ENCODE results near the gene RASD1.

The RASD1 gene

DNA sequence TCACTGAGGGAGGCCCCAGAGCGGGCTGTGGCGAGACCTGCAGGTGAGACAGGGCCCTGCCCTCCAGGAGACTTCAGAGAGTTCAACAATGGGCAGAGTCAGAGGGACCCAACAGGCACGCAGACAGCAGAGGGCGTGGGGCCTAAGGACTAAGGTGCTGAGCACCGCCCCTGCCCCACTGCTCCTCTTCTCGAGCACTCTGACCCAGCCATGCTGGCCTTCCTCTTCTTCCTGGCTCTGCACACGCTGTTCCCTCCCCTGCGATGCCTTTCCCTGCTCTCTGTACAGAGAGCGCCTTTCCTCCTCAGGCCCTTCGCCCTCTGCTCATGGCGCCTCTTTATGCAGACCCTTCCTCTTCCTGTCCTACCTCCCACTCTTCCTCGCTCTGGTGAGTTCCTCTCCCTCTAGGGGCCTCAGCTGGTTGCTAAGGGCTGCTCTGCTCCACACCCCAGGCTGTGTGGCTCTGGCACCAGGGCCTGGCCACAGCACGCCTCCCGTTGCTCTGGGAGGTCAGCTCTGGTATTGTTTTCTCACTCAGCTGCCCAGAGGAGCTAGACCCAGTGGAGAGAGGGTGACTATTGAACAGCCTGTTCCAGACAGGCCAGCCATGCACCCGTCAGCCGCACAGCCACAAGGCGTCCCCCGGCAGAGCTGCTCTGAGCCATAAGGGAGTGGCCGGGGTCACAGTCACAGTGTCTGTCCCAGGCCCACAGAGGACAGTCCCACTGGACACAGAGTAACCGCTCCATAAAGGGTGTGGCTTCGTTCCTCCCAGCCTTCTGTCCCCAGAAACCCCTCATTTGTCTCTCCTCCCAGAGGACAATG is 13.6 kb upstream of the RASD1 start:
- no peak for DNase-seq

DNA sequence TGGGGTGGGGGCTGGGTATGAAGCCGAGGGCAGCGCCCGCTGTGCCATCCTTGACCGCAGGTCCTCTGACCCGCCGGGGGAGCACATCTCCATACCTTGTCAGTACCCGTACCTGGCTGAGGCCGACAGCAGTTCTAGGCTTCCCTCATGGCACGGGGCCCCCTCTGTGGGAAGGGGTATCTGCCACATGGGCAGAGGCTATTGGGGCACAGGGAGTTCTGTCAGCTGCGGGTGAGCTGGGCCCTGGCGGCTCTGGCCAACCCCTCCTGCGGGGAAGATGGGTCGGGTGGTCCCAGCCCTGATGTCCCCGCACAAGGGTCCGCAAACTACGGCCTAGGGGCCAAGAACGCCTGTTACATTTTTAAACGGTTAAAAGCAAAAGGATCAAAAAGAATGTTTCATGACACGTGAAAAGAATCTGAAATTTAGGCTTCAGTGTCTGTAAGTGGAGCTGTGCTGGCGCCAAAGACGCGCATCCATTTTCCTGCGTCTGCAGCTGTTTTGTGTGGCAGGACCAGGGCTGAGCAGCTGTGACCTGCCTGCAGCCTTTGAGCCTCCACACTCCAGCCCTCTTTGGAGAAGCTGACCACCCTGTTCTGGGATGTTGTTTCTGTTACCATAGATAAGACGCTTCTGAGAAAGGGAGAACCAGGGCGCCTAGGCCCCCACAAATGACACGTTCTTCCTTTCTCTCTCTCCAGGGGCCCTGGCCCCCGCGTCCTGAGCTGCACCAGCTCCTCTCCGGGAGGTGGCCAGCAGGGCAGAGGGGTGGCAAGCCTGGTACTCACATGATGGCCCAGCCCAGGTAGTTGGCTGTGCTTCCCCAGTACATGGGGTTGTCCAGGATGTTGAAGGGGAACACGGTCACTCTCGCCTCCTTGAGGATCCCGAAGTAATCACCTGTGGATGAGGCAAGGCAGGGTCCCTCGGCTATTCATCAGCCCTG is 12.7 kb upstream of the RASD1 start:
- DNase-seq: no peak

DNA sequence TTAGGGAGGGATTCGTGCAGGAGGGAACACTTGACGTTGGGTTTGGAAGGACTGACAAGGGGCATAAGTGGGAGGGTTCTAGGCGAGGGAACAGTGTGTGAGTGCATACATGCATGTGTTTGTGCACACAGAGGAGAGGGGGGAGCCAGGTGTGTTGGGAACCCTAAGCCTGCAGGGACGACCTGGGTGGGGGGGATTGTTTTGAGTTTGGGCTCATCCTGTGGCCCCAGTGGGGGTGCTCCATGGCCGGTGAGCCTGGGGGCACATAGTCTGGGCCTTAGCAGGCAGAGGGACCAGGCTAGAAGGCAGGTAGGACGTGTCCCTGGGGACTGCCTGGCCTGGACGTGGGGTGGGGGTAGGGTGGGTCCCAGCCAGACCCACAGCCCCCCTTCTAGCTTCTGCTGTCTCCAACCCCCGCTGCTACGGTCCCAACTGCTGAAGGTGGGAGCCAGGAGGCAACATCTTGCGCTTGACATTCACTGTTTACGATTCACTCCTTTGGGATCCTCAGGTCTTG is 11.9 kb upstream of the RASD1 start:
- no peak for DNase-seq

DNA sequence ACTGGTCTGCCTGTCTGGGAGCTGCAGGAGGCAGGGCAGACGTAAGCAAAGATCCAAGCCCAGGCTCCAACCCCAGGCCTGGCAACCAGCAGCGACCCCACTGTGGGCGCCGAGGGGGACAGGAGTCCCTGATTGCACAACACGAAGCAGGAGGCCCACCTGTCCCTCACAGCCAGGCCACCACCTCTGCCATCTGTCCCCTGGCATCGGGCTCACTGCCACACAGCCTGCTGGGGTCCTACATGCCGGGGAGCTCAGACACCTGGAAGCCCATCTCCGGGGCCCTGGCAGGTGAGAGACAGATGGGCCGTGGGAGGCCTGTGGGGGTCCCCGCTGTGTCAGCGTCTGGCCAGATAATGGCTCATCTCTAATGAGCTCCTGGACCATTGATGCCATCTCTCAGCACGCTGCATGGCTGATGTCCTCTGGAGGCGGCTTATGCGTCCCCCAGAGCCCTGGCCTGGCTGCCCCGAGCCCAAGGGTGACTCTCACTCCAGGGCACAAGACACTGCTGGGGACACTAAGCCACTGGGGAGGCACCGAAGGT is 11.3 kb upstream of the RASD1 start:
- DNase-seq: peak in 1 of 3 experiments; percentile 61

DNA sequence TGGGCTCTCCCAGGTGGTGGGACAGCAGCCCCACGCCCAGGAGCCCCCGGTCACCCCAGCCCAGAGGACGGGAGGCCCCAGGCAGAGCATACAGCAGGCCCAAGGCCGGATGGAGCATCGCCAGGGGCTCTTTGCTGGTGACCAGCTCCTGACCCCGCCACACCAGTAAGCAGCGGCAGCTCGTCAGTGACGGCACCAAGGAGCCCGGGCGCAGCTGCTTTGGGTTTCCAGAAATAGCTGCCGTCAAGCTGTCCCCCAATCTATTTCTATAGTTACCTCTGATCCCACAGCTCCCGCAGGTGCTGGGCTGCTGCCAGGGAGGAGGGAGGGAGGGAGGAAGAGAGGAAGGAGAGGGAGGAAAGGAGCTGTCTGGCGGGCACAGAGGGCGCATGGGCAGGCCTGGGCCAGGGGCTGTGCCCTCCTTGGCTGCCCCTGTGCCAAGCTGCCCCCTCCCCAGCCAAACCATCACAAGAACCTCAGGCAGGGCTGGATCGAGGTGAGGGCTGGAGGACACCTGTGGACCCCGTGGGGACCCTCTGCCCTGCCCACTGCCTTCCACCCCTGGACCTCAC is 10.8 kb upstream of the RASD1 start:
- peak in 2 of 3 experiments; percentile 59 to 85 for DNase-seq

DNA sequence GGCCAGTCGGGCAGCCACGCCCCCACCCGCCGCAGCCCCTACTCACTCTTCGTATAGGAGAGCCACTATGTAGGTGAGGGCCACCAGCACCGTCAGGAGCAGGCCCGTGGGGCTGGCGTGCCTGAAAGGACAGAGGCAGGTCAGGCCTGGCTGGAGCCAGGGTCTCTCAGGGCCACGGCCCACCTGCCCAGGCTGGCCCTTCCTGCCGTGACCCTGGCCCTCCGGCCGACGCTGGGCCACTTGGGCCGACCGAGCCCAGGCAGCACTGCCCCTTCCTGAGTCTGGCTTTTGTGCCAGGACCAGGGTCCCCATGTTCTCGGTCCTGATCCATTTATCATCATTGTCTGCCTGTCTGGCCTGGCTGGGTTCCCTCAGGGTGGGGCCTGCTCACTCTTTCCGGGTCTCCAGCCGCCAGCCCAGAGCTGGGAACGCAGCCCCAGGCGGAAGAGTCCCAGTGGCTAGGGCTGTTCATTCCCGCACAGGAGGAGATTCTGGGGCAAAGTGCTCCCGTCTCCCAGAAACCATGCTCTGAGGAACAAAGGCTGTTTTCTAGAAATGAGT is 10.1 kb upstream of the RASD1 start:
- DNase-seq: no peak

DNA sequence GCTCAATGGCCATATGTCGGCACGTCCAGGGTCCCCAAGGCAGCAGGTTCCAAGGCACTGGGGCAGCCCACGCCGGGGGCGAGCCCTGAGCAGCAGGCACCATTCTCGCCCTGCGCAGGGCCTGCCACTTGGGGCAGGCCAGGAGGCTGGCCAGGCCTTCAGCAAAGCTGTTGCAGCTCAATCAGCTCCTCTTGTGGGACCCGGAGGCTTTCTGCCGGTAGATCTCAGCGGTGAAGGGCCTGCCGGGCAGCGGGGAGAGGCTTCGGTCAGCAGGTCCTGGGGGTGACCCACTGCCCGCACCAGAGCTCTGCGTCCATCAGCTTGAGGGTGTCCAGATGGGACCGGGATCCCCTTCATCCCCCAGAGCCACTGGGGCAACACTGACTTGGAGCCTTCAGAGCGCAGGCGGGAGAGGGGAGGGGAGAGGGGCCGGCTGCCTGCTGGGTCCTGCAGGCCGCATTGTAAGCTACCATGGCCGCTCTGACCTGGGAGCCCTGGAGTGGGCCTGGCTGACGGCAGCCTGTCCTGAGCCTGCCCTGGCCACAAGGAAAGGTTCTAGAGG is 9.5 kb upstream of the RASD1 start:
- no peak for DNase-seq

DNA sequence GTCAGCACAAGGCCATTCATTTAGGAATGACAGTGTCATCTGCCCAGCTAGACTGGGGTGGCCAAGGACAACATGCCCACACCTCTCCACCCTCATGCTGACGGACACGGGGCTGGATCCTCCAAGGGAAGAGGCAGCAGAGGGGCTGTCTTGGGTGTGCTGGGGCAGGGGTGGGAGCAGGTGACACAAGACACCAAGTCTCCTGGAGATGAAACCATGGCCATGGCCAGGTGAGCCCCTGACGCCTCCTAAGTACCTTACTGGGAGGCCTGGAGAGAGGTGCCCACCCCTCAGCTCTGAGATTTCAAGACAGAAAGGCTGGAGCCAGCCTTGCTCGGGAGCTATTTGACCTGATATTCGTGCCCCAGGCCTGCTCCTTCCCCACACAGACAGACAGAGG is 9.0 kb upstream of the RASD1 start:
- DNase-seq: no peak

DNA sequence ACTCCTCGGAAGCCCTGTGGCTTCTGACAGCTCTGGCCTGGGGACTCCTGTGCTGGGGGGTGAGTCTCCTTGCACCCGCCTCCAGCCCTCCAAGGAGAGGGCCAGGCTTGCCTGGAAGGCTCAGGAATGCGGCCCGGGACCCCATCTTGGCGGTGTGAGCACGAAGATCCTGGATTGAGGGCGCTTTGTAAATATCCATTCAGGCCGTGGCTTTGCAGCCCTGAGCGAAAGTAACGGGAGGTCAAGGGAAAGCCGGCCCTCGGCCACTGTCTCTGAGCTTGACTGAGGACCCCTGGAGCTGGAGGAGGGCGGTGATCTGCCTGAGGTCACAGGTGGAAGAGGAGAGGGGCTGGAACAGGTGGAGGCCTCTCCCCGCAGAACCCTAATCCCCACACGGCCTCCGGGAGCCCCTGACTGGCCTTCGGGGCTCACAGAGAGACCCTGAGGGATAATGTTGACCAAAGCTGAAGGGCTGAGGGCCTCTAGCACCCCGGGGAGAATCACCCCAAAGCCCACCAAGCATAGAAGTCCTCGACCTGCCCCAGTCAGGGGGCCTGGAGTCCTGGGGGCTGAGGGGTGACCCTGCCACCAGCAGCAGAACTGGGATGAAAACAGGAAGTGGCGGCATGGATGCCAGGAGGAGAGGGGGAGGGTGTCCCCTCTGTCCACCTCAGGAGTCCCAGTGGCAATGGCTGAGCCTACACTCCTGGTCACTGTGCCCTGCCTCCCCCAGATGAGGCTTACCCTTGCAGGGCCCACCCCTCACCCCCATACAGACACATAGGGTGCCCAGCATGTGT is 8.3 kb upstream of the RASD1 start:
- no peak for DNase-seq

DNA sequence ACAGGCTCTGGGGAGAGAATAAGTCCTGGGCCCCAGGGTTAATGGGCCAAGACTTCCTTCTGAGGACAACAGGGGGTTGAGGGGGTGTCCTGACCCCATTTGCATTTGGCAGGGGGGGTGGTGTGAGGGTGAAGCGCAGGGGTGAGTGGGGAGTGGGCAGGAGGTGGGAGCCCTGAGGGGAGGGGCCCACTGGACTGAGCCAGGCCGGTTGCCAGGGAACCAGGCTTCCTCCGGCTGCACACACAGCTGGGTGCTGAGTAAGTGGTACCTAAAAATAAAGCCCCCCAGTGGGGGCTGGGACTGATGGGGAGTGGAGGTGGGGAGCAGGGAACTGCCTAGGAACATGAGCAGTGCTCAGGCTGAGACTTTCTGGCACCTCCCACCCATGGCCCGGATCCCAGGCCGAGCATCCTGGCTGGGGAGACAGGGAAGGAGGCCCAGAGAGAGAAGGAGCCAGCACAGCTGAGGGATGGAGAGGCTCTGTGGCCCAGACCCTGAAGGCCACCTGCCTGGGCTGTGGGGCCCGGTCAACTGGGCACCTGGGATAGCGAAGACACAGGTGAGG is 7.5 kb upstream of the RASD1 start:
- peak in 2 of 3 experiments; percentile 48 to 68 for DNase-seq

- DNase-seq: no peak
These were observed 6.8 kb upstream of the RASD1 start for GRCh38 chr17:17502741-17503565.

DNA sequence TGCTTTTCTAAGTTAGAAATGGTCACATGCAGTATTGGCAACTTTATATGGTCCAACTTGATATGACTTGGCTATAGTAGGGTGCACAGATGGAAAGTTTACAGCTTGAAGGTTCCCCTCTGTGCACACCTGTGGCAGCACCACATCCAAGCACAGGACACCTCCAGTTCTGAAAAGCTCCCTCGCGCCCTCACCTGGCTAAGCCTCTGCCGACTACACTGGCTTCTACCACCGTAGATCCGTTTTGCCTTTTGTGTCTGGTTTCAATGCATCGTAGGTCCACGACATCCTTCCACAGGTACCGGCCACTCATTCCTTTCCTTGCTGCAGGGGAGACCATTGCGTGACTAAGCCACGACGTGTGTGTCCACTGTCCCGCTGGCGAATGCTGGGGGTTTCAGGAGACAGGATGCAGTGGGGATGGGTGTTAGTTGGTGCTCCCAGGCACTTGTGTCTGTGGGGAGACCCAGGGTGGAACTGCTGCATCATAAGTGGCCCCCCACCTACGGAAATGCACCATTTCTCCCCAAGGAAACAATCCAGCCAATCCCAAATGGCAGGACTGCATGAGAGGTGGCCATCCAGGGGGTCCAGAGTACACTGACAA is 4.9 kb upstream of the RASD1 start:
- DNase-seq: no peak

GRCh38 chr17:17499402-17500145 is 3.4 kb upstream of the RASD1 start:
- DNase-seq: peak in 1 of 3 experiments; percentile 2

DNA sequence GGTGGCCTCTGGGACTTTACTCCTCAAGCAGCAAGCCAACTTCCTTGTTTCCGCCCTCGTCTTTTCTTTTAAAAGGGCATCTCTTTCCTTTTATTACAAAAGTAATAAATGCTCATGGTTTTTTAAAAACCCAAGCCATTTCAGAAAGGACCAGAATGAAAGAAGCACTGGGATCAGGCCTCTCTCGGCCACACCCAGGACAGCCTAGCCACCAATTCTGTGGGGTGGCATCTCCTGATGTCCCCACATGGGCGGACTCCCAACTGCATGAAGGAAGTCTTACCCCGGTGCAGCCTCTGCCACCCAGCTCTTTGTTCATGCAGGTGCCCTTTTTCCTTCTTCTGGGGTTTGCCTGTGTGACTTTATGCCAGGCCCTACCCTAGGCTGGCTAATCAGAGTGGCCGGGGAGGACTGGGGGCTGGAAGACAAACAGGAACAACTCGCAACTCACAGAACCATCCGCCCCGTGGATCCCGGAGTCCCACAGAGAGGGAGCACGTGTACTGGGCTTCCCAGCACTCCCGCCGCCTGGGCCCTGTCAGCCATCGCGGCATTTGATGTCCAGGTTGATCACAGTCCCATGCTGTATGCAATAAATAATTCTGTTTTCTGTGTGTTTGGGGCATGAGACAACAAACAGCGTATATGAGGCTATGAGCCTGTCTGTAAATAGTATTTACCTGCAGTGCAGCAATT is 2.6 kb upstream of the RASD1 start:
- DNase-seq: no peak

- DNase-seq: no peak
These were observed 1.8 kb upstream of the RASD1 start for GRCh38 chr17:17497845-17498520.

- DNase-seq: no peak
These were observed 1.1 kb upstream of the RASD1 start for GRCh38 chr17:17497065-17497844.

All from NCI-H1417 (cell line).